ENCODE measurements around the gene LRRC75B. TPM values are rescaled to one million over a fixed set of nuclear protein-coding genes. Genes with fewer than 3 reads are reported as not detected.
A peak's percentile ranks its signal among the peaks of the same experiment; 100 is the strongest.

Gene LRRC75B
- total RNA-seq, 1 donor: 6.0 TPM

- DNase-seq (ENCODE audit: low read depth): peak; percentile 95
- TF ChIP-seq, protein P1, sequence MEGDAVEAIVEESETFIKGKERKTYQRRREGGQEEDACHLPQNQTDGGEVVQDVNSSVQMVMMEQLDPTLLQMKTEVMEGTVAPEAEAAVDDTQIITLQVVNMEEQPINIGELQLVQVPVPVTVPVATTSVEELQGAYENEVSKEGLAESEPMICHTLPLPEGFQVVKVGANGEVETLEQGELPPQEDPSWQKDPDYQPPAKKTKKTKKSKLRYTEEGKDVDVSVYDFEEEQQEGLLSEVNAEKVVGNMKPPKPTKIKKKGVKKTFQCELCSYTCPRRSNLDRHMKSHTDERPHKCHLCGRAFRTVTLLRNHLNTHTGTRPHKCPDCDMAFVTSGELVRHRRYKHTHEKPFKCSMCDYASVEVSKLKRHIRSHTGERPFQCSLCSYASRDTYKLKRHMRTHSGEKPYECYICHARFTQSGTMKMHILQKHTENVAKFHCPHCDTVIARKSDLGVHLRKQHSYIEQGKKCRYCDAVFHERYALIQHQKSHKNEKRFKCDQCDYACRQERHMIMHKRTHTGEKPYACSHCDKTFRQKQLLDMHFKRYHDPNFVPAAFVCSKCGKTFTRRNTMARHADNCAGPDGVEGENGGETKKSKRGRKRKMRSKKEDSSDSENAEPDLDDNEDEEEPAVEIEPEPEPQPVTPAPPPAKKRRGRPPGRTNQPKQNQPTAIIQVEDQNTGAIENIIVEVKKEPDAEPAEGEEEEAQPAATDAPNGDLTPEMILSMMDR (IDR thresholded peaks at IDR 0.05; ENCODE audit: insufficient read depth, low read length): no peak
- no peak overlapping the region for H3K4me3 ChIP-seq (ENCODE audit: low read depth, low read length)
Observed at GRCh38 chr22:24580276-24580675, 12.6 kb downstream of the LRRC75B start.

- no peak overlapping the region for H3K4me3 ChIP-seq (ENCODE audit: low read depth, low read length)
- TF ChIP-seq, protein P1 (IDR thresholded peaks at IDR 0.05; ENCODE audit: insufficient read depth, low read length): no peak
- DNase-seq (ENCODE audit: low read depth): no peak
Observed at GRCh38 chr22:24579258-24579601, 13.6 kb downstream of the LRRC75B start.

GRCh38 chr22:24578355-24579257 lies 14.3 kb downstream of the LRRC75B start:
- DNase-seq (ENCODE audit: low read depth): peak; percentile 27
- H3K4me3 ChIP-seq (ENCODE audit: low read depth, low read length): no peak overlapping the region
- TF ChIP-seq, protein P1 (IDR thresholded peaks at IDR 0.05; ENCODE audit: insufficient read depth, low read length): no peak

GRCh38 chr22:24576778-24577177 lies 16.1 kb downstream of the LRRC75B start:
- TF ChIP-seq, protein P1 (IDR thresholded peaks at IDR 0.05; ENCODE audit: insufficient read depth, low read length): no peak
- H3K4me3 ChIP-seq (ENCODE audit: low read depth, low read length): no peak overlapping the region
- DNase-seq (ENCODE audit: low read depth): no peak

- no peak overlapping the region for H3K4me3 ChIP-seq (ENCODE audit: low read depth, low read length)
Observed at GRCh38 chr22:24571266-24571665, 21.6 kb downstream of the LRRC75B start.

DNA sequence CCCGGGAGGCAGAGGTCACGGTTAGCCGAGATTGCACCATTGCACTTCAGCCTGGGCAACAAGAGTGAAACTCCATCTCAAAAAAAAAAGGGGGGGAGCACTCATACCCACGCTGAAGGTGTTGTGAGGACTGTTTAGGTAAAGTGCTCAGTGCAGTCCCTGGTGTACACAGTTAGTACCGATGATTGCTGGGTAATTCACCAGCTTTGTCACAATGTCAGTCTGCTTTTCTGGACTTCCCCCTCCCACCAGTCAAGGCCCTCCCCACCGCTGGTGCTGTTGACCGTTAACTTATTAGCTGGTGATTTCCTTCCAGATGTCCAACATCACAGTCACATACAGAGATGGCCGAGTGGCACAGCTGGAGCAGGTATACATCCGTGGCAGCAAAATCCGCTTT lies 25.2 kb downstream of the LRRC75B start:
- no peak overlapping the region for H3K4me3 ChIP-seq (ENCODE audit: low read depth, low read length)
- TF ChIP-seq, protein P1 (IDR thresholded peaks at IDR 0.05; ENCODE audit: insufficient read depth, low read length): no peak
- DNase-seq (ENCODE audit: low read depth): no peak

More at GRCh38 chr22:24571266-24571665, 21.6 kb downstream of the LRRC75B start:
- no peak for DNase-seq (ENCODE audit: low read depth)
- TF ChIP-seq, protein P1 (IDR thresholded peaks at IDR 0.05; ENCODE audit: insufficient read depth, low read length): no peak

All from fibroblast of the aortic adventitia (primary cell).